HL-60/S4 treated with retinoic acid at 250 ng/mL for 4 days and 3 days (cell line): ENCODE data around the gene GNAZ.

Experiments used
- in situ Hi-C: fragments of 300-500 bp; cut with MboI; formaldehyde crosslinking; loops from 2 replicates; pipeline ENCODE4 v1.7.0; 2022; ENCODE audit warnings: low sequenced_read_pairs

GNAZ gene

GRCh38 chr22:23105919-23106318, 35.6 kb downstream of the GNAZ start:
- in situ Hi-C loops = no loop called here

- in situ Hi-C loops = no loop called here
These were observed 36.0 kb downstream of the GNAZ start for GRCh38 chr22:23106344-23106743.

GRCh38 chr22:23106906-23107367, 36.6 kb downstream of the GNAZ start:
- in situ Hi-C loops = no loop called here

- in situ Hi-C loops = no loop called here
These were observed 37.3 kb downstream of the GNAZ start for GRCh38 chr22:23107487-23108248.

- in situ Hi-C loops = no loop called here
These were observed 38.1 kb downstream of the GNAZ start for GRCh38 chr22:23108249-23109078.

GRCh38 chr22:23109079-23109347, 38.7 kb downstream of the GNAZ start:
- in situ Hi-C loops = no loop called here

- in situ Hi-C loops = no loop called here
These were observed 39.2 kb downstream of the GNAZ start for GRCh38 chr22:23109441-23109978.

GRCh38 chr22:23110190-23110921, 40.0 kb downstream of the GNAZ start:
- in situ Hi-C loops = no loop called here

GRCh38 chr22:23110922-23111527, 40.7 kb downstream of the GNAZ start:
- in situ Hi-C loops = no loop called here

- in situ Hi-C loops = no loop called here
These were observed 42.2 kb downstream of the GNAZ start for GRCh38 chr22:23112472-23113012.

GRCh38 chr22:23113067-23113846, 42.9 kb downstream of the GNAZ start:
- in situ Hi-C loops = no loop called here

GRCh38 chr22:23113847-23114720, 43.8 kb downstream of the GNAZ start:
- in situ Hi-C loops = no loop called here

GRCh38 chr22:23114721-23115020, 44.4 kb downstream of the GNAZ start:
- in situ Hi-C loops = no loop called here

GRCh38 chr22:23115369-23115768, 45.0 kb downstream of the GNAZ start:
- in situ Hi-C loops = no loop called here

- in situ Hi-C loops = no loop called here
These were observed 45.6 kb downstream of the GNAZ start for GRCh38 chr22:23115825-23116494.

GRCh38 chr22:23116506-23117263, 46.4 kb downstream of the GNAZ start:
- in situ Hi-C loops = no loop called here

GRCh38 chr22:23117275-23117674, 47.0 kb downstream of the GNAZ start:
- in situ Hi-C loops = no loop called here
